ENCODE data around the gene CYP2F1.

Gene CYP2F1

GRCh38 chr19:41172297-41173164, 58.3 kb downstream of the CYP2F1 start:
- DNase-seq = no peak

GRCh38 chr19:41174297-41174928, 60.2 kb downstream of the CYP2F1 start:
- intact Hi-C loops (cut with DNase I) = no loop called here
- DNase-seq = no peak

More at GRCh38 chr19:41172297-41173164, 58.3 kb downstream of the CYP2F1 start:
- intact Hi-C loops (cut with DNase I) = no loop called here

- DNase-seq = peak in 36 of 42 donors; percentile 6 to 69 (median 38)
- intact Hi-C loops (cut with DNase I) = no loop called here
These were observed 61.9 kb downstream of the CYP2F1 start for GRCh38 chr19:41175801-41176777.
